ENCODE measurements around the gene C10orf120. TPM values are rescaled to one million over a fixed set of nuclear protein-coding genes. Genes with fewer than 3 reads are reported as not detected.

The C10orf120 gene
- total and polyA plus RNA-seq, 10 of the 15 experiments (the other 5 are each of a cell fraction or from before 2014, with no cell fraction given), result not detected

- no peak for TF ChIP-seq CHD4 (IDR thresholded peaks at IDR 0.05)
- no peak for TF ChIP-seq PRDM15 (CRISPR knock-in tag; IDR thresholded peaks at IDR 0.05)
- no peak for TF ChIP-seq IRF3 (IDR thresholded peaks at IDR 0.05)
- TF ChIP-seq, protein P1, sequence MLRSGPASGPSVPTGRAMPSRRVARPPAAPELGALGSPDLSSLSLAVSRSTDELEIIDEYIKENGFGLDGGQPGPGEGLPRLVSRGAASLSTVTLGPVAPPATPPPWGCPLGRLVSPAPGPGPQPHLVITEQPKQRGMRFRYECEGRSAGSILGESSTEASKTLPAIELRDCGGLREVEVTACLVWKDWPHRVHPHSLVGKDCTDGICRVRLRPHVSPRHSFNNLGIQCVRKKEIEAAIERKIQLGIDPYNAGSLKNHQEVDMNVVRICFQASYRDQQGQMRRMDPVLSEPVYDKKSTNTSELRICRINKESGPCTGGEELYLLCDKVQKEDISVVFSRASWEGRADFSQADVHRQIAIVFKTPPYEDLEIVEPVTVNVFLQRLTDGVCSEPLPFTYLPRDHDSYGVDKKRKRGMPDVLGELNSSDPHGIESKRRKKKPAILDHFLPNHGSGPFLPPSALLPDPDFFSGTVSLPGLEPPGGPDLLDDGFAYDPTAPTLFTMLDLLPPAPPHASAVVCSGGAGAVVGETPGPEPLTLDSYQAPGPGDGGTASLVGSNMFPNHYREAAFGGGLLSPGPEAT (IDR thresholded peaks at IDR 0.05; ENCODE audit: low read depth), result no peak
- TF ChIP-seq KLF5 (IDR thresholded peaks at IDR 0.05; ENCODE audit: partially characterized antibody), result no peak
- no peak for TF ChIP-seq IKZF1 (conservative IDR thresholded peaks at IDR 0.05)
- no peak for TF ChIP-seq HDGF (IDR thresholded peaks at IDR 0.05)
- no peak for TF ChIP-seq ZNF274 (IDR thresholded peaks at IDR 0.05; ENCODE audit: insufficient read depth, insufficient read length)
- TF ChIP-seq STAT1 (conservative IDR thresholded peaks at IDR 0.05), result no peak
- TF ChIP-seq ZNF384 (IDR thresholded peaks at IDR 0.05; ENCODE audit: borderline replicate concordance, low read depth, low read length), result no peak
- TF ChIP-seq, protein P2, sequence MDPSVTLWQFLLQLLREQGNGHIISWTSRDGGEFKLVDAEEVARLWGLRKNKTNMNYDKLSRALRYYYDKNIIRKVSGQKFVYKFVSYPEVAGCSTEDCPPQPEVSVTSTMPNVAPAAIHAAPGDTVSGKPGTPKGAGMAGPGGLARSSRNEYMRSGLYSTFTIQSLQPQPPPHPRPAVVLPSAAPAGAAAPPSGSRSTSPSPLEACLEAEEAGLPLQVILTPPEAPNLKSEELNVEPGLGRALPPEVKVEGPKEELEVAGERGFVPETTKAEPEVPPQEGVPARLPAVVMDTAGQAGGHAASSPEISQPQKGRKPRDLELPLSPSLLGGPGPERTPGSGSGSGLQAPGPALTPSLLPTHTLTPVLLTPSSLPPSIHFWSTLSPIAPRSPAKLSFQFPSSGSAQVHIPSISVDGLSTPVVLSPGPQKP (IDR thresholded peaks at IDR 0.05; ENCODE audit: low read depth, low read length), result no peak
These were observed 6.8 kb upstream of the C10orf120 start (continued) for GRCh38 chr10:122706467-122706866.

Data from GM12878 (cell line).